NCI-H2227 (cell line): Measurements from ENCODE around the gene TSNAX.

Experiments
- DNase-seq: peaks from one replicate; lab custom pipeline; 2025; ENCODE audit not compliant: unreplicated experiment; lab: John Stamatoyannopoulos, UW

TSNAX gene

DNA sequence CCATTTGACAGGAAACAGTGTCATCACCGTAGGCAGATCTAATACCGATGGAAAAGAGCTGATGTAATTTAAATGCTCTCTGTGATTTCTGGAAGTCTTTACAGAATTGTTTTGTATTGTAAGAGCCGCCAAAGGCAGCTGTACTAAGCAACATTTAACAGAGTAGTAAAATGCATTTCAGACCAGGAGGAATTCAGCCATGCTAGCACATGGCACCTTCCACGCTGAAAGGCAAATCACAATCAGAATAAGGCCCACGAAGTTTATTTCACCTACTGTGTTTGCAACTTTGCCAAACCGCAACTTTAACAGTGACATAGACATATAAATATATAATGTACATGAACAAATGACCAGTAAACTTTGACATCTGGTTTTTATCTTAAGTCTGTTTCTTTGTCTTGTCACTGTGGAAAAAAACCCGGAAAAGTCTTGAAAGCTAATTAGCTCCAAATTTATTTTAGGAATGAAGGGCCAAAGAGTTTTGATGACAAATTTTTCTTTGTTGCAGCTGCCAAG is 72.0 kb downstream of the TSNAX start:
- no peak for DNase-seq

DNA sequence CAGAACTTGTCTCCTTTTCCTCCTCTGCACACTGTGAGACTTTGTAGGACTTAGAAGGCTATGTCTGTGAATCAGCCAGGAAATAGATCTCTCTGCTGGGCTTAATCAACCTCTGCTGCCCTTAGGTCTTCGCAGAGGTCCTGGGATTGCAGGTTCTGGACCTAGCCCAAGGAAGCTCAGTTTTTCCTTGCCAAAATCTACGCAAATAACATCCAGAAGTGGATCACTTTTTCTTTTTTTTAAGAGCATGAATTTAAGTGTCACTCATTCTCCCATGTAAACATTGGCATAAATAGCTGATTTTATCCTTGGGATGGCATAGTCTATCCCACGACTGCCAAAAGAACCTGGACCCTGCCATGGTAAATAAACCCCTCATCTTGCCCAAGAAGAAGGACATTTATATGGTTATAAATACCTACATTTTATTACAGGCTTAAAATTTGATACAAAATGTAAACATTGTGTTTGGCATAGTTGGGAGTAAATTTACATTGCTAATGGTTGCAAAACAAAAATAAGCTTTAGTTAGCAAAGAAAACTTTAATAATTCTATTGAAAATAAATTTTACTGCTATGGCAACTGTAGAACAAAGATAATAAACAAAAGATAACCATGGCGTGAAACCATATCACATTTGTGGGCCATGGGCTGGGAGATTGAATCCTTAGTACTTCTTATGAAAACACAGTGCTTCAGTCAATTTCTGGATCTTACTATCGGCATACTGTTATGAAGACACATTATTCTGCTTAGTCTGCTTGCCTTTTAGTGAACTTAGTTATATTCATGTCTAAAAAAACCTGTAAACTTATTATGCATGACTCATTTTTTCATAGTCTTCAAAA is 73.6 kb downstream of the TSNAX start:
- DNase-seq = no peak

DNA sequence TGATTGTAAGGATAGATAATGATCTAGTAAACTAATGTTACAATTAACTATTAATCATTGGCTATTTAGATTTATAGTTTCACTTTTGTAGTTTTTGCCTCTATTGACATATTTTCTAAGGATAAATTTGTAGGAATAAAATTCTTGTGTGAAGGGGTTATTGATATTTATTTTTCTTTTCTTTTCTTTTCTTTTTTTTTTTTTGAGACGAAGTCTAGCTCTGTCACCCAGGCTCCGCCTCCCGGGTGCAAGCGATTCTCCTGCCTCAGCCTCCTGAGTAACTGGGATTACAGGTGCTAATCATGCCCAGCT is 74.2 kb downstream of the TSNAX start:
- no peak for DNase-seq

DNA sequence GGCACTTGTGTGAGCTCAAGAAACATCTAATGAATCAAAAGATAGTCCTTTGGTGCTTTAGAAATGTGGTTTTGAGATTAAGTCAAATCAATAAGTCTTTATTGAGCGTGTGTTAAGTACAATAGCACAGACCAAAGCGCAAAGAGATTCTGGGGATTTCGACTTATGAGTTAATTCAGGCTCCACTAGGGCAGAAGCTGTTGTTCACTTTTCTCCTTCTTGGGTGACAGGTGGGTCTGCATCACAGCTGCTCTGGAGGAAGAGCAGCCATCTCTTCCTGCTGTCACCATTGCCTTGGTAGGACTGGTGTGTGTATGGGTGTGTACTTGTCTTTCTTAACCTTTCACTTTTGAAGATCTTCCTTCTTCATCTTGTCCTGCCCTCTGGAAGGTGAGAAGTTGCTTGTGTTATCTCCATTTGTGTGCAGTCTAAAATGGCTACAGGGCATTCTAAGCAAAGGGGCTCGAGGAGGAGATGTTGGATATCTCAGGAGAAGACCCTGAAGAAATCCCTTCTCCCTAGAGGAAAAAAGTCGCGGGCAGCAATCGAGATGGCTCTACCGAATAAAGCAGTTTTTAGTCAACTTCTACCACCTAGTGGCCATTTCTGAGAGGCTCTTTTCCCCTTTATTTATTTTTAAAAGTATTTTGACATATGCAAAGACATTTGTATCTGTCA is 75.3 kb downstream of the TSNAX start:
- DNase-seq = peak; percentile 80

DNA sequence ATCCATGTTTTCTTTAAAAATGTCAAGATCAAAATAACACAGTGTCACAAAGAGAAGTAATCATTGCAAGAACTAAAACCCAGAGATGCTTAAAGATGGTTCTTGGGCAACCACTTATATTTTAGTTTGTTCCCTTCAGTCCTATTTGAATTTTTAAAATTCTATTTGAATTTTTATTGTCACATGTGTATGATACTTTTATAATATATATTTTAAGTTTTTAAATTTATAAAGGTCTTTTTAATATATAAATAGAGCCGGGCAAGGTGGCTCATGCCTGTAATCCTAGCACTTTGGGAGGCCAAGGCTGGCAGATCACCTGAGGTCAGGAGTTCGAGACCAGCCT is 75.8 kb downstream of the TSNAX start:
- no peak for DNase-seq

DNA sequence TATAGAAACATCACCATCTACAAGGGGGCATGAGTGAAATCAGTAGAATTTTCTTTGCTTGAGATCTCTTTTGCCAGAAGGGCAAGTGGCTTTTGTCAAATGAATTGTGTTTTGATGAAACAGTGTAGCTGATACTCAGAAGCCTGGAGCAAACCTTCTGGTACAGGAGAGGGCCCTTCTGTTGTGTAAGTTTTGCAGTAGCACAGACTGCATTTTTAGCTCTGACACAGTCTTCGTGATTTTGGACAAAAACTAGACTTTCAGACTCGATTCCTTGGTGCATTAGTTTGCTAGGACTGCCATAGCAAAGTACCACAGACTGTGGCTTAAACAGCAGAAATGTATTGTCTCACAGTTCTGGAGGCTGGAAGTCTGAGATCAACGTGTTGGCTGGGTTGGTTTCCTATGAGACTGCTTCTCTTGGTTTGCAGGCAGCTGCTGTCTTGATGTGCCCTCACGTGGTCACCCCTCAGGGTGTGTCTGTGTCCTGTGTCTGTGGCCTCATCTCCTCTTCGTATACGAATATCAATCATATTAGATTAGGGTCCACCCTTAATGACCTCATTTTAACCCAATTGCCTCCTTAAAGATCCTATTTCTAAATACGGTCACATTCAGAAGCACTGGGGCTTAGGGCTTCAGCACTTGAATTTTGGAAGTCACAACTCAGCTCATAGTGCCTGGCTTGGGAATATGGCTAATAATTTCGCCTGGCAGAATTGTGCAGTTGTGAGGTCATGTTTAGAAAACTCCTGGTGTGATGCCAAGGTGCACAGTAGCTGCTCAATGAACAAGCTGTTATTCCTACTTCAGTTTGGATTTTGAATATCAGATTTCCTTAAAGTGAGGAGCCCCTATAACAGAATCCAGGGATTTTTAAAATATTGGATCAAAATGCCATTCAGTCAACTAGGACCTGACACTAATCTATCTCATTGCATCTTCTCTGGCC is 77.0 kb downstream of the TSNAX start:
- no peak for DNase-seq

DNA sequence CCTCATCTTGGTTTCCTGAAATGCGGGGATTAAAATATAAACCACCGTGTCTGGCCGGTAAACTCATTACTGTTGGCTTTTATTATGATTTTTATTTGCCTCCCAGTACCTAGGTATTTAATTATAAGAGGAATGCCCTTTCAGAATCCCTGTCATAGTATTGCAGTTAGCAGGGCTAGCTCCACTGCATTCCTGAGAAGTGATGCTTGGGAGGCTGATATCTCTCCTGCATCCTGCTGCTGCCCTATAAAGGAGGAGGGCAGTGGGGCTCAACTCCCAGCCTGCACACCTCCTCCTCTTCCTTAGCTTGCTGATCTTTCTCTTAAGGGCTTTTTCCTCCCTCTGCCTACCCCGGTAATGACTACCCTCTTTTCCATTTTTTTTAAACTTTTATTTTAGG is 78.2 kb downstream of the TSNAX start:
- no peak for DNase-seq

DNA sequence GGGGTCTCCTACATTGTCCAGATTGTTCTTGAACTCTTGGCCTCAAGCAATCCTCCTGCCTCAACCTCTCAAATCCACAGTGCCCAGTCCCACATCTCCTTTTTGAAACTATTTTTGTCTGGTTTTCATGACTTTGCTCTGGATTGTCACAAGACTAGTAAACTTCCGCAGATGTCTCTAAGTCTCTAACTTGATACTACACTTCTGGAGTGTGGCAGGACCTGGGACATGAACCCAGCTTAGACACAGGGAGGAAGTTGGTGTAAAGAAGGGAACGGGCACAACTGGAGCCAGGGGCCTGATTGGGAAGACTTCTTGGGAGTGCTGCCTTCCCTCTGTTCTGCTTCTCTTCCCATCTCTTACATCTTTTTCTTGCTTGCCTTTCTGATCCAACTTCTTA is 81.9 kb downstream of the TSNAX start:
- no peak for DNase-seq

DNA sequence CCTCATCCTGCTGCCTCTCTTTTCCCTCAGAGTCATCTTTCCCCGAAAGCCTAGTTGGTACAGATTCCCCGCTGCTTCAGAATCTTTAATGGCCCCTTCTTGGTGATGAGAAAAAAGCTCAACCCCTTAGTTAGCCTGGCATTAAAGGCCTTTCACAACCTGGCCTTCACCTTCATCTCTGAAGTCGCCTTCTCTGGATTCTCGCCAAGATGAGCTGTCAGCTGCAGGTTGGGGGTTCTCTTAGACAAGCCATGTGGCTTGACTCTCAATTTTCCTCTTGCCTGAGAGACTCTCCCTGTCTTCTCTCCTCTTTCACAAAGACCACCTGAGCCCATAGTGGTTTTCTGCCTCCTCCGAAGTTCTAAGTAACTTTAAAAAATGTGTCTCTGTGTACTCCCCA is 82.6 kb downstream of the TSNAX start:
- DNase-seq = no peak

DNA sequence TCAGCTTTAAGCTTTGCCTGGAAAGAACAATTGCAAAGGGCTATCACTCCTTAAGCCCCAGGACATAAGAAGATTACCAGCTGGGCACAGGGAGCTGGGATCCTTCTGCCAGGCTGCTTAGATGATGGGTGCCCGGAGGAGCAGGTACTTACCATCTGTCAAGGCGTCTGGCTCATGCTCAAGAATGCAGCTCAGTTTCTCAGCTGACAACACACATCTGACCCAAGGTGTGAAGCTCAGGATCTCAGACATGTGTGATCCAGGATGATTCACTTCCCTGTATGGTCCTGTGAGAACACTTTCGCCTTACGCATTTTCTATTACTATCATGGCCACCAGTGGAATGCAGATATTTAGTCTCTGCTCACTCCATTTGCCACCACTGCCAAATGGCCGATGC is 83.4 kb downstream of the TSNAX start:
- no peak for DNase-seq

DNA sequence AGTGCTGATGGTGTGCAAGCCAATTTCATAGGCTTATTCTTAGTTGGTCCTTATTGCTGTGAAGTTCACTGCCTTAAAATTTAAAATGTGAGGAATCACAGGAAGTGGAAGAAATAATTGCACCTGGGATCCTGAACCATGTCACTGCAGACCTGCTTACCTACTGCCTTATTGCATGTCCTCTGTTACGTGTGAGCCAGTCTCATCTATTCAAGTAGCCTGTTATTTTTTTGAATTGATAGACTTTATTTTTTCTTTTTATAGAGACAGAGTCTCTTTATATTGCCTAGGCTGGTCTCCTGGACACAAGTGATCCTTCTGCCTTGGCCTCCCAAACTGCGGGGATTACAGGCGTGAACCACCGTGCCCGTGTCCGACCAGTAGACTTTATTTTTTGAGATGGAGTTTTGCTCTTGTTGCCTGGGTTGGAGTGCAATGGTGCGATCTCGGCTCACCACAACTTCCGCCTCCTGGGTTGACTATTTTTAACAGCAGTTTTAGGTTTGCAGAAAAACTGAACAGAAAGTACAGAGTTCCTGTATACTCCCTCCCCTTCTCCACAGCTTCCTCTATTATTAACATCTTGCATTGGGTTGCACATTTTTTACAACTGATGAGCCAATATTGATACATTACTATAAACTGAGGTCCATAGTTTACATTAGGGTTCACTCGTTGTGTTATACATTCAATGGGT is 84.1 kb downstream of the TSNAX start:
- DNase-seq = no peak

DNA sequence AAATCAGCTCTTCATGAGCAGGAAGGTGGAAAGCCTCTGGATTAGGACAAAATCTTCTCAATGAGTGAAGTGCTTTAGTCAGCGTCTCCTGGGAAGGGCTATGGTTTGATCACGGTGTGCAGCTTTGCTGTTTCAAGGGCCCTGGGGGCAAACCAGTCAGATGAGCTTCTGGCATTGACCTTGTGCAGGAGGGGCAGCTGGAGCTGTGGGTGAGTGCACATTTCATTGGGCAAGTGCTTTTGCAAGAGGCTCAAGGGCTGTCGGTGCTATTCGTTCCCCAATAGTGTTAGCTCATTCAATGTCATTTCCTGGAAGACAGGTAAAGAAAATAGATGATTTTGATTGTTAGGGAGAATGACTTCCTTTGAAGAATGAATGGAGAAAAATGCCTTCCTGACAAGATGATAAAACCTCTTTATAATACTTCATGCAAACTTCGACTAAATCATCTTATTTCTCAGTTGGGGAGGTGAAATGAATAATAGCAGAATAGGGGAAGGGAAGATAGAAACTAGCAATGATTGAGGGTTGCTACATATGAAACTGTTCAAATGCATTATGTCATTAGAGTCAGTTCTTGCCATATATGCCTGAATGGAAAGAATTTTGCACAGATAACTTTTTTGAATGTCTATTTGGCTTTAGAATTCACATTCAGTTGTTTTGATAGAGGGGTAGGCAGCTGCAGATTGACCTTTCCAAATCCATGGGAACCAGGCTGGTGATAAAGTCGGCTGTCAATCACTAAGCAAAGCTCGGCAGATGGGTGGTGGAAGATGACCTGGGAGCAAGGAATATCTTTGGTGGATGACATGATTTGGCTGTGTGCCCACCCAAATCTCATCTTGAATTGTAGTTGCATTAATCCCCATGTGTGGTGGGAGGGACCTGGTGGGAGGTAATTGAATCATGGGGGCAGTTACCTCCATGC is 85.2 kb downstream of the TSNAX start:
- no peak for DNase-seq
